Left ventricle myocardium superior (tissue), 1 donor: ENCODE results near the gene MCU. TPM values are rescaled to one million over a fixed set of nuclear protein-coding genes. Genes with fewer than 3 reads are reported as not detected.
"Not testable (repeated sequence)": the region's sequence is repeated elsewhere in the genome, so short reads cannot be mapped to it uniquely, and the experiment has no call there.

Experiments
- ATAC-seq: fragments of 200-7000 bp; cut with Tn5 transposase; one replicate; pipeline ENCODE4 v1.9.1; 2020; ENCODE audit warnings: mild to moderate bottlenecking, moderate library complexity
- DNase-seq: peaks from one replicate; pipeline ENCODE4 v3.0.0-alpha.2; 2020
- intact Hi-C: fragments of 100-400 bp; cut with micrococcal nuclease; formaldehyde crosslinking; loops from one replicate; pipeline ENCODE4 v1.11.0; 2022
- total RNA-seq: library from RNA; stranded (reverse); fragmentation: NEBNext Ultra II Directional; extraction: Animal tissue kit (Norgen Biotek cat#: 25700); gene quantifications from one replicate; pipeline ENCODE4 v1.2.1, GENCODE V29; 2021
- donor health status: DM: no; HTN: yes; CAD: no; lungs with severe emphysema.

MCU gene
- total RNA-seq, 1 donor from 2014 or later, result 15.6 TPM

- intact Hi-C loops, DNase-seq, ATAC-seq: not testable (repeated sequence)
Measured at GRCh38 chr10:72903941-72904446, 212.1 kb downstream of the MCU start.

GRCh38 chr10:72904806-72905205 is 212.9 kb downstream of the MCU start:
- no peak for DNase-seq
- ATAC-seq, result no peak
- intact Hi-C loops, result no loop called here

GRCh38 chr10:72906446-72906845 is 214.5 kb downstream of the MCU start:
- ATAC-seq (no peak), DNase-seq (no peak)
- intact Hi-C loops, result no loop called here

- DNase-seq (no peak), ATAC-seq (no peak)
- intact Hi-C loops, result no loop called here
Measured at GRCh38 chr10:72910705-72911104, 218.8 kb downstream of the MCU start.

- DNase-seq, result no peak
- intact Hi-C loops, result no loop called here
- no peak for ATAC-seq
Measured at GRCh38 chr10:72911758-72912157, 219.8 kb downstream of the MCU start.

- intact Hi-C loops, result no loop called here
- DNase-seq, result no peak
- ATAC-seq, result no peak
Measured at GRCh38 chr10:72912736-72913135, 220.8 kb downstream of the MCU start.

GRCh38 chr10:72913287-72913686 is 221.3 kb downstream of the MCU start:
- DNase-seq (no peak), ATAC-seq (no peak)
- intact Hi-C loops, result no loop called here

GRCh38 chr10:72917201-72917600 is 225.3 kb downstream of the MCU start:
- ATAC-seq, DNase-seq, intact Hi-C loops: not testable (repeated sequence)

GRCh38 chr10:72917803-72918332 is 225.9 kb downstream of the MCU start:
- DNase-seq, intact Hi-C loops, ATAC-seq: not testable (repeated sequence)

- intact Hi-C loops, result no loop called here
Measured at GRCh38 chr10:72918352-72918751, 226.4 kb downstream of the MCU start.

GRCh38 chr10:72921147-72921683 is 229.3 kb downstream of the MCU start:
- intact Hi-C loops, DNase-seq, ATAC-seq: not testable (repeated sequence)

More at GRCh38 chr10:72918352-72918751, 226.4 kb downstream of the MCU start:
- DNase-seq (no peak), ATAC-seq (no peak)

- intact Hi-C loops, result no loop called here
- ATAC-seq (no peak), DNase-seq (no peak)
Measured at GRCh38 chr10:72924351-72924750, 232.4 kb downstream of the MCU start.

GRCh38 chr10:72925951-72926465 is 234.1 kb downstream of the MCU start:
- ATAC-seq (no peak), DNase-seq (no peak)
- intact Hi-C loops, result no loop called here

- intact Hi-C loops, result no loop called here
- ATAC-seq (no peak), DNase-seq (no peak)
Measured at GRCh38 chr10:72927485-72927884, 235.5 kb downstream of the MCU start.

GRCh38 chr10:72928798-72929197 is 236.9 kb downstream of the MCU start:
- DNase-seq (no peak), ATAC-seq (no peak)
- intact Hi-C loops, result no loop called here

GRCh38 chr10:72930276-72930675 is 238.3 kb downstream of the MCU start:
- no peak for DNase-seq
- no peak for ATAC-seq
- intact Hi-C loops, result no loop called here

GRCh38 chr10:72932259-72933015 is 240.5 kb downstream of the MCU start:
- DNase-seq, result no peak
- no peak for ATAC-seq
- intact Hi-C loops, result no loop called here

- DNase-seq (no peak), ATAC-seq (no peak)
- intact Hi-C loops, result no loop called here
Measured at GRCh38 chr10:72935361-72935760, 243.4 kb downstream of the MCU start.
